Small intestine (tissue), 7 donors: ENCODE measurements around the gene ARL14. TPM values are rescaled to one million over a fixed set of nuclear protein-coding genes. Genes with fewer than 3 reads are reported as not detected.

ENCODE experiments used
- DNase-seq, 2 donors: peaks; one replicate each; pipeline versions ENCODE4 v3.0.0 to v3.0.0-alpha.2; 2013
- FAIRE-seq: peaks from 2 replicates; lab custom pipeline; 2012; peaks lifted over from hg19 to GRCh38; lab: Jason Lieb, UNC
- H3K27ac ChIP-seq, 3 donors: one replicate each; pipeline ENCODE4 v1.5.1; 2013; ENCODE audit warnings: low read length in 2 of 3, mild to moderate bottlenecking in 2 of 3, control low read depth in 1 of 3, inconsistent platforms in 1 of 3, low read depth in 1 of 3, moderate library complexity in 1 of 3
- H3K27me3 ChIP-seq, 3 donors: one replicate each; pipeline ENCODE4 v1.6.1; 2013; ENCODE audit warnings: low read length in 3 of 3, inconsistent platforms in 1 of 3; ENCODE audit not compliant: control insufficient read depth in 3 of 3, insufficient read depth in 3 of 3
- H3K36me3 ChIP-seq, 3 donors: one replicate each; pipeline ENCODE4 v1.6.1; 2013; ENCODE audit warnings: low read length in 3 of 3, inconsistent platforms in 1 of 3, low read depth in 1 of 3, mild to moderate bottlenecking in 1 of 3, moderate library complexity in 1 of 3; ENCODE audit not compliant: control insufficient read depth in 3 of 3, insufficient read depth in 2 of 3
- H3K4me1 ChIP-seq, 3 donors: one replicate each; pipeline ENCODE4 v1.6.1; 2013; ENCODE audit warnings: low read length in 2 of 3, inconsistent platforms in 1 of 3, low read depth in 1 of 3, mild to moderate bottlenecking in 1 of 3, moderate library complexity in 1 of 3; ENCODE audit not compliant: control insufficient read depth in 3 of 3, insufficient read depth in 2 of 3
- H3K4me3 ChIP-seq, 3 donors: one replicate each; pipeline ENCODE4 v1.5.1; 2013; ENCODE audit warnings: low read length in 3 of 3, control low read depth in 1 of 3, inconsistent platforms in 1 of 3, low read depth in 1 of 3, mild to moderate bottlenecking in 1 of 3, moderate library complexity in 1 of 3
- H3K9me3 ChIP-seq, 2 donors: one replicate each; pipeline ENCODE4 v1.6.1; 2013; ENCODE audit warnings: low read depth in 1 of 2, low read length in 1 of 2; ENCODE audit not compliant: control insufficient read depth in 2 of 2, insufficient read depth in 1 of 2
- WGBS, 3 donors: extraction: QIAGEN DNeasy Blood & Tissue Kit; methylation state at CpG; one replicate each; pipeline ENCODE4 v1.1.7; 2013; 5-methylcytosine and 5-hydroxymethylcytosine counted together
- polyA plus RNA-seq, 4 donors: library from polyadenylated mRNA; stranded (reverse) in 3 of 4; unstranded in 1 of 4; fragments of 200-250 nt in 3 of 4; fragments of 120-200 nt in 1 of 4; gene quantifications; one replicate each; pipeline versions ENCODE4 v1.2.1 to v1.2.3, GENCODE V29; 2013
- donor health status: healthy with polysubstance abuse.
- donor health status: control.
- donor health status: control.
- donor health status: Bipolar disorder and iron deficiency.
- donor health status: healthy.

ARL14 gene
- polyA plus RNA-seq, 4 donors = 6.0 to 211 (median 63.5) TPM

- Histone ChIP-seq H3K36me3 (no peaks in the 10 kb centered on the region), H3K9me3 (no peaks in the 10 kb centered on the region), H3K4me3 (no peak overlapping the region), H3K27me3 (no peaks in the 10 kb centered on the region), H3K4me1 (peaks cover 0 to 14% (median 4%) of the 10 kb centered on the region in 3 donors), H3K27ac (peak overlapping the region in 2 of 3 donors; percentile 48 to 64)
- no peak for FAIRE-seq
- DNase-seq = peak; percentile 91 to 99
Observed at GRCh38 chr3:160667452-160667851, 9.5 kb upstream of the ARL14 start.

- Histone ChIP-seq H3K4me1 (peaks cover 0 to 19% (median 4%) of the 10 kb centered on the region in 3 donors), H3K27ac (peak overlapping the region in 1 of 3 donors; percentile 78), H3K36me3 (no peaks in the 10 kb centered on the region), H3K4me3 (no peak overlapping the region), H3K27me3 (no peaks in the 10 kb centered on the region), H3K9me3 (no peaks in the 10 kb centered on the region)
- no peak for FAIRE-seq
- DNase-seq = no peak
Observed at GRCh38 chr3:160668454-160668853, 8.5 kb upstream of the ARL14 start.

GRCh38 chr3:160671231-160671630, 5.7 kb upstream of the ARL14 start:
- WGBS, 3 donors = 32 to 58% (median 39%) methylated on average over 6 of the region's 6 CpGs
- Histone ChIP-seq H3K36me3 (no peaks in the 10 kb centered on the region), H3K4me1 (peaks cover 0 to 25% (median 4%) of the 10 kb centered on the region in 3 donors), H3K27ac (peak overlapping the region in 2 of 3 donors; percentile 1 to 31), H3K27me3 (no peaks in the 10 kb centered on the region), H3K4me3 (no peak overlapping the region), H3K9me3 (no peaks in the 10 kb centered on the region)
- peak in 1 of 2 donors; percentile 43 for DNase-seq
- no peak for FAIRE-seq

GRCh38 chr3:160671995-160672394, 5.0 kb upstream of the ARL14 start:
- H3K27me3 ChIP-seq = no peaks in the 10 kb centered on the region
- no peak for FAIRE-seq
- DNase-seq = no peak
- H3K36me3 ChIP-seq = no peaks in the 10 kb centered on the region
- no peak overlapping the region for H3K4me3 ChIP-seq
- peaks cover 0 to 23% (median 4%) of the 10 kb centered on the region in 3 donors for H3K4me1 ChIP-seq
- H3K9me3 ChIP-seq = no peaks in the 10 kb centered on the region
- 94 to 95% (median 95%) methylated on average over 2 of the region's 2 CpGs for WGBS, 3 donors
- H3K27ac ChIP-seq = no peak overlapping the region

GRCh38 chr3:160673188-160673587, 3.8 kb upstream of the ARL14 start:
- Histone ChIP-seq H3K4me1 (peaks cover 0 to 27% (median 4%) of the 10 kb centered on the region in 3 donors), H3K27me3 (no peaks in the 10 kb centered on the region), H3K9me3 (no peaks in the 10 kb centered on the region), H3K36me3 (no peaks in the 10 kb centered on the region), H3K4me3 (no peak overlapping the region), H3K27ac (no peak overlapping the region)
- no peak for DNase-seq
- 92 to 97% (median 95%) methylated on average over 1 of the region's 1 CpG for whole genome bisulfite sequencing, 3 donors
- no peak for FAIRE-seq

GRCh38 chr3:160675566-160676124, 1.3 kb upstream of the ARL14 start:
- H3K4me1 ChIP-seq = peaks cover 0 to 38% (median 4%) of the 10 kb centered on the region in 3 donors
- no peaks in the 10 kb centered on the region for H3K9me3 ChIP-seq
- H3K4me3 ChIP-seq = no peak overlapping the region
- FAIRE-seq (no peak), DNase-seq (peak; percentile 8 to 18)
- no peaks in the 10 kb centered on the region for H3K36me3 ChIP-seq
- H3K27me3 ChIP-seq = no peaks in the 10 kb centered on the region
- peak overlapping the region in 2 of 3 donors; percentile 64 to 79 for H3K27ac ChIP-seq

GRCh38 chr3:160677459-160677881, 510 bp downstream of the ARL14 start:
- Histone ChIP-seq H3K4me3 (peak overlapping the region in 2 of 3 donors; percentile 30 to 48), H3K9me3 (no peaks in the 10 kb centered on the region), H3K4me1 (peaks cover 0 to 38% (median 0%) of the 10 kb centered on the region in 3 donors), H3K27me3 (no peaks in the 10 kb centered on the region), H3K36me3 (no peaks in the 10 kb centered on the region), H3K27ac (peak overlapping the region; percentile 53 to 91 (median 79))
- 46 to 63% (median 55%) methylated on average over 4 of the region's 4 CpGs for WGBS, 3 donors
- FAIRE-seq = no peak
- DNase-seq = peak; percentile 20 to 21

- Histone ChIP-seq H3K4me1 (peaks cover 0 to 33% (median 0%) of the 10 kb centered on the region in 3 donors), H3K9me3 (no peaks in the 10 kb centered on the region), H3K36me3 (no peaks in the 10 kb centered on the region), H3K27ac (peak overlapping the region; percentile 79 to 95 (median 86)), H3K27me3 (no peaks in the 10 kb centered on the region), H3K4me3 (peak overlapping the region; percentile 20 to 48 (median 25))
- DNase-seq = peak; percentile 90 to 92
- FAIRE-seq = no peak
- WGBS, 3 donors = 14 to 28% (median 19%) methylated on average over 5 of the region's 5 CpGs
Observed at GRCh38 chr3:160678292-160678842, 1.4 kb downstream of the ARL14 start.
